HepG2 (cell line): Measurements from ENCODE around the gene FBXO33. TPM values are rescaled to one million over a fixed set of nuclear protein-coding genes. Genes with fewer than 3 reads are reported as not detected.

Experiments used
- CCDC6 ChIP-seq: sonication (generic); formaldehyde crosslinking; IDR thresholded peaks from 2 replicates; pipeline ENCODE4 v1.8.1; 2022; ENCODE audit warnings: mild to moderate bottlenecking, missing genetic modification reagents, moderate library complexity
- CHD2 ChIP-seq: IDR thresholded peaks from 2 replicates; pipeline ENCODE4 v1.6.1; 2011; ENCODE audit warnings: low read depth, low read length, improper control_type of control experiment
- CREM ChIP-seq, 2 experiments: sonication (generic) in 1 of 2; formaldehyde crosslinking in 1 of 2; IDR thresholded peaks; 2 replicates each; pipeline versions ENCODE4 v1.4.0 to v1.6.1; 2016 to 2020; ENCODE audit warnings: antibody characterized with exemption in 1 of 2, mild to moderate bottlenecking in 1 of 2, missing genetic modification reagents in 1 of 2
- DR1 ChIP-seq: sonication (generic); formaldehyde crosslinking; IDR thresholded peaks from 2 replicates; pipeline ENCODE4 v1.8.0; 2021; ENCODE audit warnings: mild to moderate bottlenecking, missing genetic modification reagents, inconsistent platforms
- FOXP1 ChIP-seq, 2 experiments: fragments of 450-650 bp in 1 of 2; IDR thresholded peaks; 2 replicates each; pipeline ENCODE4 v1.6.1; 2017 to 2018; ENCODE audit warnings: antibody characterized with exemption in 1 of 2
- GATAD1 ChIP-seq: IDR thresholded peaks from 2 replicates; pipeline ENCODE4 v1.6.1; 2016; ENCODE audit warnings: missing genetic modification reagents, missing compliant biosample characterization
- GATAD2A ChIP-seq: IDR thresholded peaks from 2 replicates; pipeline ENCODE4 v1.6.1; 2016
- HDAC1 ChIP-seq: sonication (generic); formaldehyde crosslinking; IDR thresholded peaks from 2 replicates; pipeline ENCODE4 v1.5.1; 2020; ENCODE audit warnings: mild to moderate bottlenecking, missing genetic modification reagents
- MBD4 ChIP-seq: IDR thresholded peaks from 2 replicates; pipeline ENCODE4 v1.6.1; 2012; ENCODE audit warnings: low read length, inconsistent platforms, borderline replicate concordance
- MYNN ChIP-seq: sonication (generic); formaldehyde crosslinking; IDR thresholded peaks from 2 replicates; pipeline ENCODE4 v1.4.0; 2020; ENCODE audit warnings: mild to moderate bottlenecking, low read depth, missing genetic modification reagents
- RARA ChIP-seq: IDR thresholded peaks from 2 replicates; pipeline ENCODE4 v1.6.1; 2016; ENCODE audit warnings: missing genetic modification reagents, missing compliant biosample characterization
- RBFOX2 ChIP-seq: fragments of 200-400 bp; formaldehyde crosslinking; IDR thresholded peaks from 2 replicates; pipeline ENCODE4 v1.6.1; 2017; ENCODE audit warnings: low read depth, mild to moderate bottlenecking, low read length
- SALL2 ChIP-seq: sonication (generic); formaldehyde crosslinking; IDR thresholded peaks from 2 replicates; pipeline ENCODE4 v1.8.1; 2023; ENCODE audit warnings: mild to moderate bottlenecking, missing genetic modification reagents, inconsistent platforms
- TMF1 ChIP-seq: sonication (generic); formaldehyde crosslinking; IDR thresholded peaks from 2 replicates; pipeline ENCODE4 v1.8.1; 2022; ENCODE audit warnings: low read depth, missing genetic modification reagents
- ZFP1 ChIP-seq: IDR thresholded peaks from 2 replicates; pipeline ENCODE4 v1.6.1; 2016
- ZKSCAN1 ChIP-seq: fragments of 150-350 bp; IDR thresholded peaks from 2 replicates; pipeline ENCODE4 v1.6.1; 2014; ENCODE audit warnings: low read length
- ZNF326 ChIP-seq: sonication (generic); formaldehyde crosslinking; IDR thresholded peaks from 2 replicates; pipeline ENCODE4 v1.4.0; 2020; ENCODE audit warnings: missing genetic modification reagents, borderline replicate concordance
- ZNF552 ChIP-seq: sonication (generic); formaldehyde crosslinking; IDR thresholded peaks from 2 replicates; pipeline ENCODE4 v1.9.0; 2022; ENCODE audit warnings: missing genetic modification reagents, mild to moderate bottlenecking, borderline replicate concordance
- ZNF761 ChIP-seq: sonication (generic); formaldehyde crosslinking; conservative IDR thresholded peaks from 2 replicates; pipeline ENCODE4 v1.4.0; 2020; ENCODE audit warnings: mild to moderate bottlenecking, missing genetic modification reagents
- polyA plus RNA-seq, 8 experiments: library from polyadenylated mRNA; depleted of rRNA in 3 of 8; stranded (reverse) in 7 of 8; unstranded in 1 of 8; fragments of >200 nt; fragmentation: Illumina TruSeq in 4 of 8; extraction: Trizol in 4 of 8; gene quantifications; 2 replicates each; pipeline versions ENCODE4 v1.2.1 to v1.2.3, GENCODE V29; 2011 to 2016; ENCODE audit warnings: low read depth in 4 of 8, missing spikeins in 1 of 8, mixed read lengths in 1 of 8; ENCODE audit not compliant: insufficient read depth in 1 of 8
- total RNA-seq, 5 experiments: library from RNA; depleted of rRNA; stranded (reverse); fragments of >200 nt; fragmentation: Illumina TruSeq; extraction: Trizol; gene quantifications; 2 replicates each; pipeline ENCODE4 v1.2.3, GENCODE V29; 2016; ENCODE audit warnings: low read depth in 1 of 5
- TF ChIP-seq, protein P1 (sequence below): sonication (generic); formaldehyde crosslinking; IDR thresholded peaks from 2 replicates; pipeline ENCODE4 v1.9.0; 2021; ENCODE audit warnings: missing genetic modification reagents, mild to moderate bottlenecking, borderline replicate concordance
- TF ChIP-seq, protein P2 (sequence below): sonication (generic); formaldehyde crosslinking; IDR thresholded peaks from 2 replicates; pipeline ENCODE4 v1.4.0; 2020; ENCODE audit warnings: missing genetic modification reagents
- TF ChIP-seq, protein P3 (sequence below): IDR thresholded peaks from 2 replicates; pipeline ENCODE4 v1.4.0; 2020; ENCODE audit warnings: mild to moderate bottlenecking, missing genetic modification reagents

The FBXO33 gene
- total and polyA plus RNA-seq, 2 of the 13 experiments (the other 11 are each of a cell fraction or from before 2014, with no cell fraction given) = 15.5 to 16.9 TPM

DNA sequence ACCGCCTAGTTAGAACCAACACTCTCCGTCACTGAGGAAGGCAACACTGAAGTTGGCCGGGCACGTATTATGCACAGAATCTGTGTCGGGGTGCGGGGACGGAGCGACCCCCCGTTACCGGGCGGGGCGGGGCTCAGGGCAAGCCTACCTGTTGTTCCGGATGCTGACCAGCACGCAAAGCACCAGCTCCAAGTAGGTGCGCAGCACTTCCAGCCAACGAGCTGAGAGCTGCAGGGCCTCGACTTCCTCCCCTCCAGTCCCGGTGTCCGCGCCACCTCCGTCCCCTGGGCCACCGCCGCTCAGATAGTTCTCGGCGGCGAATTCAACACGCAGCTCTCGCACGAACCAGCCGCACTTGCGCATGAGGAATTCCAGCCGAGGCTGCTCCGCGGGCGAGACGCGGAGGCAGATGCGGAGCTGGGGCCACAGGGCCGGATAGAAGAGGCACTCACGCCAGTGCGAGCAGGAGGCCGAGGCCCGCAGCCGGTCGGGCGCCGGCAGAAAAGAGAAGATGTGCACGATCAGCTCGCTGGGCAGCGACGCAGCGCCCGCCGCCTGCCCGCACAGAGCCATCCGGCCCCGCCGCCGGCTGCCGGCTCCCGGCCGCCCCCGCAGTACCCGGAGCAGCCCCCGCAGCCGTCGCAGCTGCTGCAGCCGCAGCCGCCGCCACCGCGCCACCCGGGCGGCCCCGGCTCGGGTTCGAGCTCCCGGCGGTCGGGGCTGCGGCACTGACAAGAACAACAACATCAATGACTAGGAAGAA is 636 bp downstream of the FBXO33 start (continued):
- TF ChIP-seq CCDC6 (CRISPR knock-in tag) = peak; percentile 94
- peak; percentile 23; the same call in 1 of the 2 replicates for TF ChIP-seq TMF1 (CRISPR knock-in tag)
- no peak for TF ChIP-seq CHD2
- no peak for TF ChIP-seq CREM (IDR thresholded peaks at IDR 0.05)
- TF ChIP-seq CREM (CRISPR knock-in tag; IDR thresholded peaks at IDR 0.05) = no peak
- peak; percentile 59 for TF ChIP-seq GATAD1 (CRISPR knock-in tag)
- TF ChIP-seq ZKSCAN1 = no peak
- peak; percentile 37; the same call in 1 of the 2 replicates for TF ChIP-seq HDAC1 (CRISPR knock-in tag)
- TF ChIP-seq, protein P1, sequence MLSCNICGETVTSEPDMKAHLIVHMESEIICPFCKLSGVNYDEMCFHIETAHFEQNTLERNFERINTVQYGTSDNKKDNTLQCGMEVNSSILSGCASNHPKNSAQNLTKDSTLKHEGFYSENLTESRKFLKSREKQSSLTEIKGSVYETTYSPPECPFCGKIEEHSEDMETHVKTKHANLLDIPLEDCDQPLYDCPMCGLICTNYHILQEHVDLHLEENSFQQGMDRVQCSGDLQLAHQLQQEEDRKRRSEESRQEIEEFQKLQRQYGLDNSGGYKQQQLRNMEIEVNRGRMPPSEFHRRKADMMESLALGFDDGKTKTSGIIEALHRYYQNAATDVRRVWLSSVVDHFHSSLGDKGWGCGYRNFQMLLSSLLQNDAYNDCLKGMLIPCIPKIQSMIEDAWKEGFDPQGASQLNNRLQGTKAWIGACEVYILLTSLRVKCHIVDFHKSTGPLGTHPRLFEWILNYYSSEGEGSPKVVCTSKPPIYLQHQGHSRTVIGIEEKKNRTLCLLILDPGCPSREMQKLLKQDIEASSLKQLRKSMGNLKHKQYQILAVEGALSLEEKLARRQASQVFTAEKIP (CRISPR knock-in tag) = no peak
- TF ChIP-seq SALL2 (CRISPR knock-in tag) = no peak
- peak; percentile 86 for TF ChIP-seq RBFOX2
- TF ChIP-seq DR1 = no peak
- no peak; the same call in 1 of the 2 replicates for TF ChIP-seq ZNF552 (CRISPR knock-in tag)
- no peak for TF ChIP-seq GATAD2A (CRISPR knock-in tag)
- TF ChIP-seq MBD4 = no peak
- TF ChIP-seq ZFP1 (CRISPR knock-in tag) = no peak
- TF ChIP-seq ZNF761 = 0 out of 2 replicates have a peak, but pooled peaks have one; percentile 11
- TF ChIP-seq FOXP1 (IDR thresholded peaks at IDR 0.05) = no peak
- TF ChIP-seq FOXP1 (CRISPR knock-in tag; IDR thresholded peaks at IDR 0.05) = no peak
- no peak for TF ChIP-seq RARA (CRISPR knock-in tag)
- TF ChIP-seq, protein P2, sequence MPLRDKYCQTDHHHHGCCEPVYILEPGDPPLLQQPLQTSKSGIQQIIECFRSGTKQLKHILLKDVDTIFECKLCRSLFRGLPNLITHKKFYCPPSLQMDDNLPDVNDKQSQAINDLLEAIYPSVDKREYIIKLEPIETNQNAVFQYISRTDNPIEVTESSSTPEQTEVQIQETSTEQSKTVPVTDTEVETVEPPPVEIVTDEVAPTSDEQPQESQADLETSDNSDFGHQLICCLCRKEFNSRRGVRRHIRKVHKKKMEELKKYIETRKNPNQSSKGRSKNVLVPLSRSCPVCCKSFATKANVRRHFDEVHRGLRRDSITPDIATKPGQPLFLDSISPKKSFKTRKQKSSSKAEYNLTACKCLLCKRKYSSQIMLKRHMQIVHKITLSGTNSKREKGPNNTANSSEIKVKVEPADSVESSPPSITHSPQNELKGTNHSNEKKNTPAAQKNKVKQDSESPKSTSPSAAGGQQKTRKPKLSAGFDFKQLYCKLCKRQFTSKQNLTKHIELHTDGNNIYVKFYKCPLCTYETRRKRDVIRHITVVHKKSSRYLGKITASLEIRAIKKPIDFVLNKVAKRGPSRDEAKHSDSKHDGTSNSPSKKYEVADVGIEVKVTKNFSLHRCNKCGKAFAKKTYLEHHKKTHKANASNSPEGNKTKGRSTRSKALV (CRISPR knock-in tag) = peak; percentile 79; the same call in 1 of the 2 replicates
- TF ChIP-seq, protein P3, sequence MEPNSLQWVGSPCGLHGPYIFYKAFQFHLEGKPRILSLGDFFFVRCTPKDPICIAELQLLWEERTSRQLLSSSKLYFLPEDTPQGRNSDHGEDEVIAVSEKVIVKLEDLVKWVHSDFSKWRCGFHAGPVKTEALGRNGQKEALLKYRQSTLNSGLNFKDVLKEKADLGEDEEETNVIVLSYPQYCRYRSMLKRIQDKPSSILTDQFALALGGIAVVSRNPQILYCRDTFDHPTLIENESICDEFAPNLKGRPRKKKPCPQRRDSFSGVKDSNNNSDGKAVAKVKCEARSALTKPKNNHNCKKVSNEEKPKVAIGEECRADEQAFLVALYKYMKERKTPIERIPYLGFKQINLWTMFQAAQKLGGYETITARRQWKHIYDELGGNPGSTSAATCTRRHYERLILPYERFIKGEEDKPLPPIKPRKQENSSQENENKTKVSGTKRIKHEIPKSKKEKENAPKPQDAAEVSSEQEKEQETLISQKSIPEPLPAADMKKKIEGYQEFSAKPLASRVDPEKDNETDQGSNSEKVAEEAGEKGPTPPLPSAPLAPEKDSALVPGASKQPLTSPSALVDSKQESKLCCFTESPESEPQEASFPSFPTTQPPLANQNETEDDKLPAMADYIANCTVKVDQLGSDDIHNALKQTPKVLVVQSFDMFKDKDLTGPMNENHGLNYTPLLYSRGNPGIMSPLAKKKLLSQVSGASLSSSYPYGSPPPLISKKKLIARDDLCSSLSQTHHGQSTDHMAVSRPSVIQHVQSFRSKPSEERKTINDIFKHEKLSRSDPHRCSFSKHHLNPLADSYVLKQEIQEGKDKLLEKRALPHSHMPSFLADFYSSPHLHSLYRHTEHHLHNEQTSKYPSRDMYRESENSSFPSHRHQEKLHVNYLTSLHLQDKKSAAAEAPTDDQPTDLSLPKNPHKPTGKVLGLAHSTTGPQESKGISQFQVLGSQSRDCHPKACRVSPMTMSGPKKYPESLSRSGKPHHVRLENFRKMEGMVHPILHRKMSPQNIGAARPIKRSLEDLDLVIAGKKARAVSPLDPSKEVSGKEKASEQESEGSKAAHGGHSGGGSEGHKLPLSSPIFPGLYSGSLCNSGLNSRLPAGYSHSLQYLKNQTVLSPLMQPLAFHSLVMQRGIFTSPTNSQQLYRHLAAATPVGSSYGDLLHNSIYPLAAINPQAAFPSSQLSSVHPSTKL (CRISPR knock-in tag) = 0 out of 2 replicates have a peak, but pooled peaks have one; percentile 46
- no peak for TF ChIP-seq MYNN (CRISPR knock-in tag)
- no peak; the same call in 1 of the 2 replicates for TF ChIP-seq ZNF326 (CRISPR knock-in tag)
